Measurements from ENCODE around the gene MMADHC. TPM values are rescaled to one million over a fixed set of nuclear protein-coding genes. Genes with fewer than 3 reads are reported as not detected.
A peak's percentile ranks its signal among the peaks of the same experiment; 100 is the strongest.

Gene MMADHC
- total RNA-seq, 1 donor from 2014 or later, result 69.6 TPM

- peak; percentile 100 for TF ChIP-seq CTCF (IDR thresholded peaks at IDR 0.05)
- POLR2A ChIA-PET, result no interaction called here
- H3K27me3 Mint-ChIP-seq, result no peaks in the 10 kb centered on the region
- peak; percentile 31 for ATAC-seq (ENCODE audit: low read depth)
- H3K4me3 Mint-ChIP-seq, result no peak overlapping the region
- H3K27ac Mint-ChIP-seq, result no peak overlapping the region
- peaks cover 10% of the 10 kb centered on the region for H3K36me3 Mint-ChIP-seq (ENCODE audit: low read depth)
- CTCF ChIA-PET, result interaction anchor here (0.6 to 5.3 kb wide), 10 partner anchors 11 to 1700 kb away, joined by 3 to 107 read pairs (median 4); partner anchors contain the start of genes LYPD6B, MMADHC and RBM43
- no peak for DNase-seq
- peaks cover 8% of the 10 kb centered on the region for H3K4me1 Mint-ChIP-seq
- intact Hi-C loops (cut with micrococcal nuclease), result loop anchor here (1.0 to 10.0 kb wide), 6 partner anchors 544 to 1571 kb away; no protein-coding TSS in a partner anchor
- no peaks in the 10 kb centered on the region for H3K9me3 Mint-ChIP-seq
These were observed 26.2 kb downstream of the MMADHC start for GRCh38 chr2:149561309-149561926.

- no peak for TF ChIP-seq CTCF (IDR thresholded peaks at IDR 0.05)
- no peak for ATAC-seq (ENCODE audit: low read depth)
- ChIA-PET CTCF (interaction anchor here (1.7 to 5.3 kb wide), 2 partner anchors 27 to 542 kb away, joined by 9 to 107 read pairs; partner anchors contain the start of gene MMADHC), POLR2A (no interaction called here)
- no peak overlapping the region for H3K4me3 Mint-ChIP-seq
- no peaks in the 10 kb centered on the region for H3K9me3 Mint-ChIP-seq
- DNase-seq, result no peak
- no peaks in the 10 kb centered on the region for H3K36me3 Mint-ChIP-seq (ENCODE audit: low read depth)
- peaks cover 8% of the 10 kb centered on the region for H3K4me1 Mint-ChIP-seq
- intact Hi-C loops (cut with micrococcal nuclease), result loop anchor here (1.0 to 10.0 kb wide), 3 partner anchors 785 to 1622 kb away; no protein-coding TSS in a partner anchor
- H3K27ac Mint-ChIP-seq, result no peak overlapping the region
- H3K27me3 Mint-ChIP-seq, result no peaks in the 10 kb centered on the region
These were observed 28.1 kb downstream of the MMADHC start for GRCh38 chr2:149559341-149560068.

GRCh38 chr2:149556452-149556851 is 31.1 kb downstream of the MMADHC start:
- no peak for DNase-seq
- Mint-ChIP-seq H3K27me3 (peaks cover 6% of the 10 kb centered on the region), H3K9me3 (no peaks in the 10 kb centered on the region), H3K36me3 (ENCODE audit: low read depth) (no peaks in the 10 kb centered on the region), H3K4me3 (no peak overlapping the region), H3K4me1 (no peaks in the 10 kb centered on the region), H3K27ac (no peak overlapping the region)
- intact Hi-C loops (cut with micrococcal nuclease), result no loop called here
- POLR2A ChIA-PET, result no interaction called here
- no peak for ATAC-seq (ENCODE audit: low read depth)
- no peak for TF ChIP-seq CTCF (IDR thresholded peaks at IDR 0.05)
- CTCF ChIA-PET, result interaction anchor here (1.4 kb wide), 1 partner anchor 540 kb away, joined by 4 read pairs; no protein-coding TSS in a partner anchor

- ATAC-seq (ENCODE audit: low read depth) (no peak), DNase-seq (no peak)
- TF ChIP-seq CTCF (IDR thresholded peaks at IDR 0.05), result no peak
- Mint-ChIP-seq H3K4me1 (no peaks in the 10 kb centered on the region), H3K9me3 (no peaks in the 10 kb centered on the region), H3K27ac (no peak overlapping the region), H3K36me3 (ENCODE audit: low read depth) (no peaks in the 10 kb centered on the region), H3K4me3 (no peak overlapping the region), H3K27me3 (peaks cover 6% of the 10 kb centered on the region)
- intact Hi-C loops (cut with micrococcal nuclease), result no loop called here
- ChIA-PET CTCF (no interaction called here), POLR2A (no interaction called here)
These were observed 34.7 kb downstream of the MMADHC start for GRCh38 chr2:149552830-149553229.

GRCh38 chr2:149552226-149552625 is 35.3 kb downstream of the MMADHC start:
- no peak for ATAC-seq (ENCODE audit: low read depth)
- Mint-ChIP-seq H3K4me1 (no peaks in the 10 kb centered on the region), H3K36me3 (ENCODE audit: low read depth) (no peaks in the 10 kb centered on the region), H3K4me3 (no peak overlapping the region), H3K9me3 (no peaks in the 10 kb centered on the region), H3K27me3 (peaks cover 6% of the 10 kb centered on the region), H3K27ac (no peak overlapping the region)
- ChIA-PET POLR2A (no interaction called here), CTCF (no interaction called here)
- DNase-seq, result no peak
- no peak for TF ChIP-seq CTCF (IDR thresholded peaks at IDR 0.05)
- intact Hi-C loops (cut with micrococcal nuclease), result no loop called here
